ENCODE measurements around the gene CPSF4.
A peak's percentile ranks its signal among the peaks of the same experiment; 100 is the strongest.

Gene CPSF4

GRCh38 chr7:99392046-99392445 is 46.7 kb upstream of the CPSF4 start:
- TF ChIP-seq YY1 (IDR thresholded peaks at IDR 0.05; ENCODE audit: low read depth) (no peak), EGR1 (IDR thresholded peaks at IDR 0.05) (no peak), TEAD4 (IDR thresholded peaks at IDR 0.05) (no peak), NFIC (IDR thresholded peaks at IDR 0.05) (no peak), TCF12 (IDR thresholded peaks at IDR 0.05; ENCODE audit: low read depth) (no peak)

DNA sequence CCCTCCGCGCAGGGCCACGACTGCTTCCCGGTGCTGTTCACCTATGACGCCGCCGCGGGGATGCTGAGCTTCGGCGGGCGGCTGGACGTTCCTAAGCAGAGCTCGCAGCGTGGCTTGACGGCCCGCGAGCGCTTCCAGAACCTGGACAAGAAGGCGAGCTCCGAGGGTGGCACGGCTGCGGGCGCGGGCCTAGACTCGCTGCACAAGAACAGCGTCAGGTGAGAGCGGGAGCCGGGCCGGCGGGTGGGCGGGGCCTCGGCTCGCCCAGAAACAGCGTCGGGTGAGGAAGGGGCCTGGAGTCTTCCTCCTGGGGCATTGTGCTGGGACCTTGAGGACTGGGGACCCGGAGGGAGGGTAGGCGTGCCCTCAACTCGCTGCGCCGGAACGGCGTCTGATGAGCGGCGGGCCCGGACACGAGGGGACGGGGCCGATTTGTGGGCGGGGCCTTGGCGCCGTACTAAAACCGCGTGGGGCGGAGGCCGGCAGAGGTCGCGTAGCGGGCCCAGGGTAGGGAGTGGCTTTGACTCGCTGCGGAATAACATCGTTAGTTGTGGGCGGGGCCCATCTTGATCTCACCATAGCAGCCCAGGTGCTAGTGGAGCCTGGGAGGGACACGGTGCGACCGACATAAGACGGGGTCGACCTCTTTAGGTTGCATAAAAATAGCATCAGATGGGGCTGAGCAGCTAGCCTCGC is 45.9 kb upstream of the CPSF4 start:
- TF ChIP-seq CREB1 (IDR thresholded peaks at IDR 0.05; ENCODE audit: low read depth) (0 out of 2 replicates have a peak, but pooled peaks have one; percentile 21), FOXM1 (IDR thresholded peaks at IDR 0.05; ENCODE audit: borderline replicate concordance, low read depth) (no peak), TCF12 (IDR thresholded peaks at IDR 0.05; ENCODE audit: low read depth) (no peak), ZBTB7A (IDR thresholded peaks at IDR 0.05; ENCODE audit: low read depth) (no peak)
- TF ChIP-seq, protein P1, sequence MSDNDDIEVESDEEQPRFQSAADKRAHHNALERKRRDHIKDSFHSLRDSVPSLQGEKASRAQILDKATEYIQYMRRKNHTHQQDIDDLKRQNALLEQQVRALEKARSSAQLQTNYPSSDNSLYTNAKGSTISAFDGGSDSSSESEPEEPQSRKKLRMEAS (IDR thresholded peaks at IDR 0.05) = peak; percentile 53

- TF ChIP-seq, protein P2, sequence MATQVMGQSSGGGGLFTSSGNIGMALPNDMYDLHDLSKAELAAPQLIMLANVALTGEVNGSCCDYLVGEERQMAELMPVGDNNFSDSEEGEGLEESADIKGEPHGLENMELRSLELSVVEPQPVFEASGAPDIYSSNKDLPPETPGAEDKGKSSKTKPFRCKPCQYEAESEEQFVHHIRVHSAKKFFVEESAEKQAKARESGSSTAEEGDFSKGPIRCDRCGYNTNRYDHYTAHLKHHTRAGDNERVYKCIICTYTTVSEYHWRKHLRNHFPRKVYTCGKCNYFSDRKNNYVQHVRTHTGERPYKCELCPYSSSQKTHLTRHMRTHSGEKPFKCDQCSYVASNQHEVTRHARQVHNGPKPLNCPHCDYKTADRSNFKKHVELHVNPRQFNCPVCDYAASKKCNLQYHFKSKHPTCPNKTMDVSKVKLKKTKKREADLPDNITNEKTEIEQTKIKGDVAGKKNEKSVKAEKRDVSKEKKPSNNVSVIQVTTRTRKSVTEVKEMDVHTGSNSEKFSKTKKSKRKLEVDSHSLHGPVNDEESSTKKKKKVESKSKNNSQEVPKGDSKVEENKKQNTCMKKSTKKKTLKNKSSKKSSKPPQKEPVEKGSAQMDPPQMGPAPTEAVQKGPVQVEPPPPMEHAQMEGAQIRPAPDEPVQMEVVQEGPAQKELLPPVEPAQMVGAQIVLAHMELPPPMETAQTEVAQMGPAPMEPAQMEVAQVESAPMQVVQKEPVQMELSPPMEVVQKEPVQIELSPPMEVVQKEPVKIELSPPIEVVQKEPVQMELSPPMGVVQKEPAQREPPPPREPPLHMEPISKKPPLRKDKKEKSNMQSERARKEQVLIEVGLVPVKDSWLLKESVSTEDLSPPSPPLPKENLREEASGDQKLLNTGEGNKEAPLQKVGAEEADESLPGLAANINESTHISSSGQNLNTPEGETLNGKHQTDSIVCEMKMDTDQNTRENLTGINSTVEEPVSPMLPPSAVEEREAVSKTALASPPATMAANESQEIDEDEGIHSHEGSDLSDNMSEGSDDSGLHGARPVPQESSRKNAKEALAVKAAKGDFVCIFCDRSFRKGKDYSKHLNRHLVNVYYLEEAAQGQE (IDR thresholded peaks at IDR 0.05; ENCODE audit: low read depth) = no peak
- TF ChIP-seq, protein P3, sequence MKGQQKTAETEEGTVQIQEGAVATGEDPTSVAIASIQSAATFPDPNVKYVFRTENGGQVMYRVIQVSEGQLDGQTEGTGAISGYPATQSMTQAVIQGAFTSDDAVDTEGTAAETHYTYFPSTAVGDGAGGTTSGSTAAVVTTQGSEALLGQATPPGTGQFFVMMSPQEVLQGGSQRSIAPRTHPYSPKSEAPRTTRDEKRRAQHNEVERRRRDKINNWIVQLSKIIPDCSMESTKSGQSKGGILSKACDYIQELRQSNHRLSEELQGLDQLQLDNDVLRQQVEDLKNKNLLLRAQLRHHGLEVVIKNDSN (IDR thresholded peaks at IDR 0.05) = peak; percentile 39; the same call in 1 of the 2 replicates
These were observed 45.2 kb upstream of the CPSF4 start for GRCh38 chr7:99393355-99394187.

DNA sequence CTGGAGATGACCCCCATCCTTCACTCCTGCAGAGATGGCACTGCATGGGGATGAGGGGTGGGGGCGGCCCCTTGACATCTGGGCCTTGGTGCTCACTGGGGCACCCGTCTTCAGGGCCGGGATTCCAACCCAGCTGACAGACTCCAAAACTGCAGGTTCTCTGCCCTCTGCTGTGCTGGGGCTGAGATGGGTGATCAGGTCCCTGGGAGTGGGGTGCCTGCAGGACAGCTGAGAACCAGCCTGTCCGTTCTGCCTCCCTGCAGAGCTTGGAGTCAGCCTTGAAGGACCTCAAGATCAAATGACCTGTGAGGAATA is 44.6 kb upstream of the CPSF4 start:
- TF ChIP-seq CEBPB (IDR thresholded peaks at IDR 0.05) = no peak
- no peak for TF ChIP-seq YY1 (IDR thresholded peaks at IDR 0.05; ENCODE audit: low read depth)
- no peak for TF ChIP-seq ZBTB7A (IDR thresholded peaks at IDR 0.05; ENCODE audit: low read depth)
- TF ChIP-seq, protein P2 (IDR thresholded peaks at IDR 0.05; ENCODE audit: low read depth) = no peak
- TF ChIP-seq TCF12 (IDR thresholded peaks at IDR 0.05; ENCODE audit: low read depth) = no peak
- TF ChIP-seq, protein P1 (IDR thresholded peaks at IDR 0.05) = no peak
- no peak for TF ChIP-seq NFIC (IDR thresholded peaks at IDR 0.05)
- no peak for TF ChIP-seq RAD21 (IDR thresholded peaks at IDR 0.05; ENCODE audit: low read depth)

GRCh38 chr7:99395616-99396327 is 43.0 kb upstream of the CPSF4 start:
- TF ChIP-seq FOXM1 (IDR thresholded peaks at IDR 0.05; ENCODE audit: borderline replicate concordance, low read depth) (no peak), TEAD4 (IDR thresholded peaks at IDR 0.05) (no peak), EGR1 (IDR thresholded peaks at IDR 0.05) (no peak), CEBPB (IDR thresholded peaks at IDR 0.05) (no peak), YY1 (IDR thresholded peaks at IDR 0.05; ENCODE audit: low read depth) (no peak)
- TF ChIP-seq, protein P3 (IDR thresholded peaks at IDR 0.05) = no peak
- TF ChIP-seq, protein P1 (IDR thresholded peaks at IDR 0.05) = no peak
- TF ChIP-seq, protein P2 (IDR thresholded peaks at IDR 0.05; ENCODE audit: low read depth) = no peak
